ENCODE results near the gene ORAI1.
A peak's percentile ranks its signal among the peaks of the same experiment; 100 is the strongest.

Gene ORAI1

DNA sequence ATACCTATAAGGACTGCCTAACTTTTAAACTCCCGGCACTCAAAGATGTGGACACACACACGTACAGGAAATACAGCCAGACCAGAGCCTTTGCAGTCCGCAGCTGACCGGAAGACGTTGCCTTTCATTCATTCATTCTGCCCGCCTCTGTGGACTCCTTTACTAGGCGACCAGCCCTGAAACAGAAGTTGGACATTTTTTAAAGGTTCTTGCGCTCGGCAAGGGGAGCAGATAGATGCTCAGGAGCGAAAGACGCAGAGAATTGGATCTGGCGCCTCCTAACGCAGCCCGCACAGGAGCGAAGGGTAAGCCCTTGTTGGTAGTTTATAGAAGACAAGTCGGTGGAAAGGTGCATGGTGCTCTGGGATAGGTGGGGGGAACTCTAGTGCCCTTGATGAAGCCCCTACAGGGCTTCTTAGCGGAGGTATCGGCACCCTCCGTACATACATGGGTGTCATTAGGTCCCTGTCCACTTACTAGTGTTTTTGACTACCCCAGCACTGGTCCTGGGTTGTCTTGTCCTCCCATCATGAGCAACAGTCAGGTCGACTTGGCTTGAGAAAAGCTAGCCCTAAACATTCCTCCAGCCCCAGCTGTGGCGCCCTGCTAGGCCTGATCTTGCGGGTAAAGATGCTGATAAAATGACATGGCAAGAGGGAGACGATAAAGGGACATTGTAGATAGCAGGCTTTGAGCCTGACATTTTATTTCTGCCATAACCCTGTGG is 45.2 kb upstream of the ORAI1 start, which contains the start of gene KDM2B:
Gene KDM2B, minus strand, starts transcription at position 65 of the 727 bp plus-strand sequence. CDS start 112 bp downstream, outside the sequence.
- peak within 1 kb of the TSS; percentile 75 for H4K91ac ChIP-seq (ENCODE audit: low read length)
- peak within 1 kb of the TSS; percentile 81 for H2BK120ac ChIP-seq (ENCODE audit: low read depth, low read length)
- H4K8ac ChIP-seq (ENCODE audit: low read length): peak within 1 kb of the TSS; percentile 73
- peaks cover 7% of the 10 kb centered on the region for H3K79me1 ChIP-seq (replicated peaks; ENCODE audit: low read length, poor library complexity, severe bottlenecking)
- H2AK5ac ChIP-seq (ENCODE audit: low read length, severe bottlenecking): peak within 1 kb of the TSS; percentile 47
- no peaks in the 10 kb centered on the region for H3K36me3 ChIP-seq (ENCODE audit: control insufficient read depth in 1 of 2, insufficient read depth in 2 of 2, low read depth in 1 of 2, low read length in 2 of 2)
- H3K18ac ChIP-seq (ENCODE audit: low read depth in 1 of 2, low read length in 2 of 2): peak within 1 kb of the TSS; percentile 41 to 91
- no peaks in the 10 kb centered on the region for H3K27me3 ChIP-seq (ENCODE audit: control insufficient read depth in 1 of 2, insufficient read depth in 1 of 2, low read length in 2 of 2)
- H3K4me3 ChIP-seq (ENCODE audit: insufficient read depth in 1 of 2, low read depth in 1 of 2, low read length in 2 of 2): peak within 1 kb of the TSS; percentile 67 to 89
- H2BK15ac ChIP-seq (ENCODE audit: low read depth, poor library complexity, severe bottlenecking): peak within 1 kb of the TSS; percentile 78
- WGBS: 1% methylated on average over 21 of the region's 23 CpGs
- H3K4ac ChIP-seq (ENCODE audit: low read depth in 1 of 2, low read length in 2 of 2): peak within 1 kb of the TSS; percentile 51 to 65
- H2AFZ ChIP-seq (ENCODE audit: low read depth, low read length): peak within 1 kb of the TSS; percentile 74
- H3K14ac ChIP-seq (ENCODE audit: low read length in 2 of 2): peak within 1 kb of the TSS; percentile 39 to 42
- peak within 1 kb of the TSS; percentile 95 for H3K9ac ChIP-seq (ENCODE audit: low read length)
- peak; percentile 79 for DNase-seq
- H2BK5ac ChIP-seq (ENCODE audit: low read depth, low read length, poor library complexity, severe bottlenecking): no peak within 1 kb of the TSS
- H3K4me1 ChIP-seq (ENCODE audit: control insufficient read depth, insufficient read depth, low read depth, low read length): peaks cover 38% of the 10 kb centered on the region
- no peaks in the 10 kb centered on the region for H3K9me3 ChIP-seq (ENCODE audit: control insufficient read depth, low read length)
- peak within 1 kb of the TSS in 1 of 2 experiments; percentile 50 for H3K23ac ChIP-seq (ENCODE audit: low read length in 2 of 2)
- peak within 1 kb of the TSS; percentile 32 to 79 for H2BK12ac ChIP-seq (ENCODE audit: low read length in 2 of 2)
- H3K27ac ChIP-seq (ENCODE audit: low read length, poor library complexity, severe bottlenecking): no peak within 1 kb of the TSS
- peak within 1 kb of the TSS; percentile 99 for H3K4me2 ChIP-seq (ENCODE audit: low read length, poor library complexity, severe bottlenecking)

DNA sequence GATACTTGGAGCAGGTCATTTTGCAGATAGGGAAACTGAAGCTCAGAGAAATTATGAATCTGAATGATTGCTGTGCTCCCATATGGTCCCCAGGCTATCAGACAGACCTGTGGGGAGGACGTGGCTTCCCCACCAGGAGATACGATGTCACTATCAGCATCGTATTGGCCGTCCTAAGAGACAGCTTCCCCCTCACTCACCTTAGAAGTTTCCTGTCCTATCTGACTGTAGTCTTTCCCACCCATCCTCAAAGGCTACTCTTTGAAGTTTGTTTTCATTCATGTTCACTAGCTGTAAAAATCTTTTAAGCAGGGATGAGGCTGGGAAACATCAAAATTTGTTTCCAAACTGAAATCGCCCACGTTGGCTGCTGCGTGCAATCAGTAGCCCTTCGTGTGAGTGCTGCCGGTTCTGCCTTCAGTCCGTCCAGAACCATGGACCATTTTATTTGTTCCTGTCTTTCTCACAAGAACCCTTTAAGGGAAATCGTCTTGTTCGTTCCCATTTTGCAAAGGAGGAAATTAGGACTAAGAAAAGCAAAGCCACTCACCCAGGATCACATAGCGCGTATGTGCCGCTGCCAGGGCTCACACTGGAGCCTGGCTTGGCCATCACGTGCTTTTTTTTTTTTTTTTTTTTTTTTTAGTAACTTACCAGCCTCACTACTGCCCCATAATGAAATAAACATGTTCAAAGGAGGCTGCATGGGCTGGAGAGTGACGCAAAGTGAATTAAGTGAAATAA is 44.5 kb upstream of the ORAI1 start:
- Histone ChIP-seq H3K9me3 (ENCODE audit: control insufficient read depth, low read length) (no peaks in the 10 kb centered on the region), H3K4me3 (ENCODE audit: insufficient read depth in 1 of 2, low read depth in 1 of 2, low read length in 2 of 2) (peak overlapping the region in 1 of 2 experiments; percentile 89), H2AK5ac (ENCODE audit: low read length, severe bottlenecking) (peak overlapping the region; percentile 47), H3K14ac (ENCODE audit: low read length in 2 of 2) (peak overlapping the region in 1 of 2 experiments; percentile 42), H4K8ac (ENCODE audit: low read length) (peak overlapping the region; percentile 12), H3K23ac (ENCODE audit: low read length in 2 of 2) (peak overlapping the region in 1 of 2 experiments; percentile 50), H3K4me1 (ENCODE audit: control insufficient read depth, insufficient read depth, low read depth, low read length) (peaks cover 33% of the 10 kb centered on the region), H4K91ac (ENCODE audit: low read length) (peak overlapping the region; percentile 75), H3K9ac (ENCODE audit: low read length) (peak overlapping the region; percentile 95), H3K79me1 (replicated peaks; ENCODE audit: low read length, poor library complexity, severe bottlenecking) (peaks cover 7% of the 10 kb centered on the region), H3K27me3 (ENCODE audit: control insufficient read depth in 1 of 2, insufficient read depth in 1 of 2, low read length in 2 of 2) (no peaks in the 10 kb centered on the region), H3K36me3 (ENCODE audit: control insufficient read depth in 1 of 2, insufficient read depth in 2 of 2, low read depth in 1 of 2, low read length in 2 of 2) (no peaks in the 10 kb centered on the region), H3K18ac (ENCODE audit: low read depth in 1 of 2, low read length in 2 of 2) (peak overlapping the region; percentile 41 to 68), H2BK15ac (ENCODE audit: low read depth, poor library complexity, severe bottlenecking) (peak overlapping the region; percentile 69), H2BK5ac (ENCODE audit: low read depth, low read length, poor library complexity, severe bottlenecking) (no peak overlapping the region), H2BK12ac (ENCODE audit: low read length in 2 of 2) (peak overlapping the region; percentile 32 to 79), H3K27ac (ENCODE audit: low read length, poor library complexity, severe bottlenecking) (no peak overlapping the region), H2AFZ (ENCODE audit: low read depth, low read length) (no peak overlapping the region), H2BK120ac (ENCODE audit: low read depth, low read length) (peak overlapping the region; percentile 61), H3K4me2 (ENCODE audit: low read length, poor library complexity, severe bottlenecking) (peak overlapping the region; percentile 99), H3K4ac (ENCODE audit: low read depth in 1 of 2, low read length in 2 of 2) (peak overlapping the region; percentile 51 to 65)
- WGBS: 4% methylated on average over 12 of the region's 17 CpGs
- peak; percentile 68 for DNase-seq

DNA sequence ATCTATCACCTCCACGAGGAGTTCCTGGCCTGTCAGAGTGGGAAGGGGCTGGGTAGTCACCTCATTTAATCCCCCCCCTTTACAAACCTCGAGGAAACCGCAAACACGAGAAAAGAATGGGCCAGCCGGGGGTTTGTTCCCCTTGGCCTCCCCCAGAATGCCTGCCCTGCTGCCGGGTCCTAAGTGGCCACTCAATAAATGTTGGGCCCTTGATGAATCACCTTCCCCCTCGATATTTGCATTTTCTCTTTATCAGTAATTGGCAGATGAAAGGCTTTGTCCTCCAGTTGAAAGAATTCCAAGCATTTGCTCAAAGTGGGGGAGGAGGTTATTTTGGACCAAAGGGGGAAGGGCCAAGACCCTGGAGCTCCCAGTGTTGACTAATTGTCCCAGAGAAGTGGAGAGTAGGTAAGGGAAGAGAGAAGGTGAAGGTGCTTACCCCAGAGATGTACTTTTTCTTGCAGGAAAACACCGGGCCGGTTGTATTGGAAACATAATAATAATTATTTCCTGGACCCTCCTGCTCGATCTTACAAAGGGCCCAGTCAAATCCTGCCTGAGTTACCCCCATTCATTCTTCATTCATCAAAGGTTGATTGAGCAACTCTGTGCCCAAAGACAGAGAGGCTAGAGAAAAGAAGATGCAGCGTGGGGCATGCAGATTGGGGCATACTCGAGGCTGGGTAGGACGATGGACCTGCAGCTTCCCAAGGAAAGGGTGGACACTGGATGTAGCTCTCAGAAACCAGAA is 43.6 kb upstream of the ORAI1 start:
- WGBS: 26% methylated on average over 11 of the region's 13 CpGs
- H3K4me1 ChIP-seq (ENCODE audit: control insufficient read depth, insufficient read depth, low read depth, low read length): peaks cover 26% of the 10 kb centered on the region
- H2AK5ac ChIP-seq (ENCODE audit: low read length, severe bottlenecking): no peak overlapping the region
- DNase-seq: no peak
- H2BK12ac ChIP-seq (ENCODE audit: low read length in 2 of 2): peak overlapping the region in 1 of 2 experiments; percentile 40
- no peak overlapping the region for H2BK120ac ChIP-seq (ENCODE audit: low read depth, low read length)
- no peak overlapping the region for H3K27ac ChIP-seq (ENCODE audit: low read length, poor library complexity, severe bottlenecking)
- H2AFZ ChIP-seq (ENCODE audit: low read depth, low read length): no peak overlapping the region
- peak overlapping the region in 1 of 2 experiments; percentile 89 for H3K4me3 ChIP-seq (ENCODE audit: insufficient read depth in 1 of 2, low read depth in 1 of 2, low read length in 2 of 2)
- H3K9ac ChIP-seq (ENCODE audit: low read length): peak overlapping the region; percentile 95
- peaks cover 7% of the 10 kb centered on the region for H3K79me1 ChIP-seq (replicated peaks; ENCODE audit: low read length, poor library complexity, severe bottlenecking)
- no peak overlapping the region for H2BK15ac ChIP-seq (ENCODE audit: low read depth, poor library complexity, severe bottlenecking)
- peak overlapping the region in 1 of 2 experiments; percentile 19 for H3K4ac ChIP-seq (ENCODE audit: low read depth in 1 of 2, low read length in 2 of 2)
- H3K4me2 ChIP-seq (ENCODE audit: low read length, poor library complexity, severe bottlenecking): no peak overlapping the region
- H3K27me3 ChIP-seq (ENCODE audit: control insufficient read depth in 1 of 2, insufficient read depth in 1 of 2, low read length in 2 of 2): no peaks in the 10 kb centered on the region
- peak overlapping the region in 1 of 2 experiments; percentile 77 for H3K18ac ChIP-seq (ENCODE audit: low read depth in 1 of 2, low read length in 2 of 2)
- no peaks in the 10 kb centered on the region for H3K9me3 ChIP-seq (ENCODE audit: control insufficient read depth, low read length)
- H4K91ac ChIP-seq (ENCODE audit: low read length): no peak overlapping the region
- peak overlapping the region; percentile 47 for H4K8ac ChIP-seq (ENCODE audit: low read length)
- no peak overlapping the region for H3K14ac ChIP-seq (ENCODE audit: low read length in 2 of 2)
- H3K36me3 ChIP-seq (ENCODE audit: control insufficient read depth in 1 of 2, insufficient read depth in 2 of 2, low read depth in 1 of 2, low read length in 2 of 2): no peaks in the 10 kb centered on the region
- no peak overlapping the region for H3K23ac ChIP-seq (ENCODE audit: low read length in 2 of 2)
- H2BK5ac ChIP-seq (ENCODE audit: low read depth, low read length, poor library complexity, severe bottlenecking): no peak overlapping the region
